ENCODE measurements around the gene RGS11.

Gene RGS11

DNA sequence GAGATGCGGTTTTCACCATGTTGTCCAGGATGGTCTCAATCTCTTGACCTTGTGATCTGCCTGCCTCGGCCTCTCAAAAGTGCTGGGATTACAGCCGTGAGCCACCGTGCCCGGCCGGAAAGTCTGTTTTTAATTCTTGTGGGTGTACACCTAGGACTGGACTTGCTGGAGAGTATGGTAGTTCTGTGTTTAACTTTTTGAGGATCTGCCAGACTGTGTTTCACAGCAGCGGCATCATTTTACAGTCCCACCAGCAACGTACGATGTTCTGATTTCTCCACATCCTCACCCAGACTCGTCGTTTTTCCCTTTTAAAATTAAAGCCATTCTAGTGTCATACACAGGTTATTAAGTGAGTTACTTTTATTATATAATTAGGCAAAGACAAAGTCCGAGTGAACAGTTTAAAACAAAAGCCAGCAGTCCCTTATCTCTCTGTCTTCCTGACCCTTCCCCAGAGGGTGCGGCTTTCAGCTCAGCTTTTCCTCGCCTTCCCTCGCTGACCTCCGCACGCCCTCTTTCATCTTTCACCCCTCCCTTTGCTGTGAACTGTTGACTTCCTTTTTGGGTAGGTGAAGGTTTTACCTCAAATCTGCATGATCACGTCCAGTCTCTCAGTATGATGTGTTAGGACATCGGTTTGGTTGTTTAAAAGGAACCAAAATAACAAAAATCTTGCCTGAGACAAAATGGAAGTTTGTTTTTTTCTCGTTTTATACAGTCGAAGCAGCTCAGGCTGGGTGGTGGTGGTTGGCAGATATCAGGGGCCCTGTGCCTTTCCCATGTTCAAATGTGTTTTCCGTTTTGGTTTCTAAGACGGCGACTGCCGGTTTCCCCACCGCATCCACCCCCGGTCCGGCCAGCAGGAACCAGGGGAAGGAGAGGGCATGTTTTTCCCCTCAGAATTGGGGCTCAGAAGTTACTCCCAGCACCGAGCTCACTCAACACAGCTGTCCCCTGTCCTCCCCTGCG, 23.1 kb downstream of the RGS11 start:
- TF ChIP-seq, protein P1, sequence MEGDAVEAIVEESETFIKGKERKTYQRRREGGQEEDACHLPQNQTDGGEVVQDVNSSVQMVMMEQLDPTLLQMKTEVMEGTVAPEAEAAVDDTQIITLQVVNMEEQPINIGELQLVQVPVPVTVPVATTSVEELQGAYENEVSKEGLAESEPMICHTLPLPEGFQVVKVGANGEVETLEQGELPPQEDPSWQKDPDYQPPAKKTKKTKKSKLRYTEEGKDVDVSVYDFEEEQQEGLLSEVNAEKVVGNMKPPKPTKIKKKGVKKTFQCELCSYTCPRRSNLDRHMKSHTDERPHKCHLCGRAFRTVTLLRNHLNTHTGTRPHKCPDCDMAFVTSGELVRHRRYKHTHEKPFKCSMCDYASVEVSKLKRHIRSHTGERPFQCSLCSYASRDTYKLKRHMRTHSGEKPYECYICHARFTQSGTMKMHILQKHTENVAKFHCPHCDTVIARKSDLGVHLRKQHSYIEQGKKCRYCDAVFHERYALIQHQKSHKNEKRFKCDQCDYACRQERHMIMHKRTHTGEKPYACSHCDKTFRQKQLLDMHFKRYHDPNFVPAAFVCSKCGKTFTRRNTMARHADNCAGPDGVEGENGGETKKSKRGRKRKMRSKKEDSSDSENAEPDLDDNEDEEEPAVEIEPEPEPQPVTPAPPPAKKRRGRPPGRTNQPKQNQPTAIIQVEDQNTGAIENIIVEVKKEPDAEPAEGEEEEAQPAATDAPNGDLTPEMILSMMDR (IDR thresholded peaks at IDR 0.05; ENCODE audit: low read depth, low read length) = no peak
- H3K4me3 ChIP-seq (ENCODE audit: low read depth, low read length) = no peak overlapping the region

DNA sequence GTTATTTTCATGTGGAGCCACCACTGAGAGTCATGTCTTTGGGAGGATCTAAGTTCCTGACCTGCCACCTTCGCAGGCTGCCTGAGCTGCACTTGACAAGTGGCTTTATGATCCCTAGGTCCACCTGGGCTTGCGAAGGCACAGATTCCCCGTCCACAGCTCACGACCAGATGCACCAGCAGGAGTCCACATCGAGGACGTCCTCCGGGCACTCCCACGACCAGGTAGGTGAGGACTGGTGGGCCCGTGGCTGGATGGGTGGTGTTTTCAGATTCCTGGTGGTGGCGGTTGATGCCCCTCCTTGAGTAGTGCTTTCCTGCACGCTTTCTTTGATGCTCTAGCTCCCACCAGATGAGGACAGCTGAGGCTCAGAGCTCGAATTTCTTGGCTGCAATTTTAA, 26.3 kb downstream of the RGS11 start:
- H3K4me3 ChIP-seq (ENCODE audit: low read depth, low read length) = no peak overlapping the region
- TF ChIP-seq, protein P1 (IDR thresholded peaks at IDR 0.05; ENCODE audit: low read depth, low read length) = no peak

DNA sequence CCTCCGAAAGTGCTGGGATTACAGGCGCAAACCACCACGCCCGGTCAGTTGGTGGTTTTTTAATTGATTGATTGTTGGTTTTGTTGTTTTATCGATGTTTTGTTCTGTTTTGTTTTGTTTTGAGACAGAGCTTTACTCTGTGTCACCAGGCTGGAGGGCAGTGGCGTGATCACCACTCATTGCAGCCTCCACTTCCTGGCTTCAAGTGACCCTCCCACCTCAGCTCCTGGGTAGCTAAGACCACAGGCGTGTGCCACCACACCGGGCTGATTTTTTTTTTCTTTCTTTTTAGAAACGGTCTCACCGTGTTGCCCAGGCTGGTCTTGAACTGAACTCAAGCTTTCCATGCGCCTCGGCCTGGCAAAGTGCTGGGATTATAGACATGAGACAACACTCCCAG, 28.7 kb downstream of the RGS11 start:
- no peak overlapping the region for H3K4me3 ChIP-seq (ENCODE audit: low read depth, low read length)
- TF ChIP-seq, protein P1 (IDR thresholded peaks at IDR 0.05; ENCODE audit: low read depth, low read length) = no peak

DNA sequence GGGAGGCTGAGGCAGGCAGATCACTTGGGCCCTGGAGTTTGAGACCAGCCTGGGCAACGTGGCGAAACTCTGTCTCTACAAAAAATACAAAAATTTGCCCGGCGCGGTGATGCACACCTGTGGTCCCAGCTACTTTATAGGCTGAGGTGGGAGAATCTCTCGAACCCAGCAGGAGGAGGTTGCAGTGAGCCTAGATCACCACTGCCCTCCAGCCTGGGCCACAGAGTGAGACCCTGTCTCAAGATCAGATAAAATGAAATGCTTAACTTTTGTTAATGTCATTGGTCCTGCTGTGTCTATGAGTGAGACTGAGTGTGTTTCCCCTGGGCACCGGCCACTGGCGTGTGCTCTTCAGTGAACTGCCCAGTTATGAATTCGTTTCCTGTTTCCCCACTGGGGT, 30.6 kb downstream of the RGS11 start:
- no peak overlapping the region for H3K4me3 ChIP-seq (ENCODE audit: low read depth, low read length)
- TF ChIP-seq, protein P1 (IDR thresholded peaks at IDR 0.05; ENCODE audit: low read depth, low read length) = no peak

DNA sequence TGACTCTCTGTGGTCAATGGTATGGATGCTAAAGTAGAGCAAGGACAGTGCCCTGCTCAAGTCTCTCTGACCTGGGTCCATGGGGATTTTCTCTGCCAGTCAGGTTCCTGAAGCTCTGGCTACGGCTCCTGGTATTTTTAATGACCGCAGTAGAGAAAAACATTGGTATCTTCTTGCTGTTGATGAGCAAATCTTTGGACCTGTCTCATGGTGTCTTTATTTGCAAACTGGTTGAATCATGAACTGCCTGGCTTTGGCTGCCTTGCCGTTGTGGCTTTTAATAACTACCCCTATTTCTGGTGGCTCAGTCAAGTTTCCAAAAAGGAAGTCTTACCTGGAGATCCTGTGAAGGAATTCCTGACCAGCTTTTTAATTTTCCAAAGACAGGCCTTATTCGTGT, 32.4 kb downstream of the RGS11 start:
- TF ChIP-seq, protein P1 (IDR thresholded peaks at IDR 0.05; ENCODE audit: low read depth, low read length) = no peak

DNA sequence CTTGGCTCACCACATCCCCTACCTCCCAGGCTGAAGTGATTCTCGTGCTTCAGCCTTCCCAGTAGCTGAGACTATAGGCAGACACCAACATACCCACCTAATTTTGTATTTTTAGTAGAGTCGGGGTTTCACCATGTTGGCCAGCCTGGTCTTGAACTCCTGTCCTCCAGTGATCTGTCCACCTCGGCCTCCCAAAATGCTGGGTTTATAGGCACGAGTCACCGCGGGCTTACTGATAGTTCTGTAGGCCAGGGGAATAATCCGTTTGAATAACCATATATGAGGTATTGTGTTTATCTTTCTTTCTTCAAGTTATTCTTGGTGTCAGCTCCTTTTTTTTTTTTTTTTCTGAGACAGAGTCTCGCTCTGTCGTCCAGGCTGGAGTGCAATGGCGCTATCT, 33.5 kb downstream of the RGS11 start:
- no peak overlapping the region for H3K4me3 ChIP-seq (ENCODE audit: low read depth, low read length)
- TF ChIP-seq, protein P1 (IDR thresholded peaks at IDR 0.05; ENCODE audit: low read depth, low read length) = no peak

More for the DNA sequence above, 32.4 kb downstream of the RGS11 start:
- H3K4me3 ChIP-seq (ENCODE audit: low read depth, low read length) = no peak overlapping the region

DNA sequence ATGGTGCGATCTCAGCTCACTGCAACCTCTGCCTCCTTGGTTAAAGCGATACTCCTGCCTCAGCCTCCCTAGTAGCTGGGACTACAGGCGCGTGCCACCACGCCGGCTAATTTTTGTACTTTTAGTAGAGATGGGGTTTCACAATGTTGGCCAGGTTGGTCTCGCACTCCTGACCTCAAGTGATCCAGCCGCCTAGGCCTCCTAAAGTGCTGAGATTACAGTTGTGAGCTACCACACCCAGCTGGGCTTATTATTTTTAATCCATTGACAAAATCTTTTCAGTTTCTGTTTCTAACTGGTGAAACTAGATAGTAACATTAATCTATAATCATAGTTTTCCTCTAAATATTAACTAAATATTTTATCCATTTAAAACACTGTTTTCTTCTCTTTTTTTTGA, 35.2 kb downstream of the RGS11 start:
- TF ChIP-seq, protein P1 (IDR thresholded peaks at IDR 0.05; ENCODE audit: low read depth, low read length) = no peak
- H3K4me3 ChIP-seq (ENCODE audit: low read depth, low read length) = no peak overlapping the region
